ENCODE data around the gene AKR1E2. TPM values are rescaled to one million over a fixed set of nuclear protein-coding genes. Genes with fewer than 3 reads are reported as not detected.

Gene AKR1E2
- total RNA-seq, 1 donor from 2014 or later = 59.0 TPM

DNA sequence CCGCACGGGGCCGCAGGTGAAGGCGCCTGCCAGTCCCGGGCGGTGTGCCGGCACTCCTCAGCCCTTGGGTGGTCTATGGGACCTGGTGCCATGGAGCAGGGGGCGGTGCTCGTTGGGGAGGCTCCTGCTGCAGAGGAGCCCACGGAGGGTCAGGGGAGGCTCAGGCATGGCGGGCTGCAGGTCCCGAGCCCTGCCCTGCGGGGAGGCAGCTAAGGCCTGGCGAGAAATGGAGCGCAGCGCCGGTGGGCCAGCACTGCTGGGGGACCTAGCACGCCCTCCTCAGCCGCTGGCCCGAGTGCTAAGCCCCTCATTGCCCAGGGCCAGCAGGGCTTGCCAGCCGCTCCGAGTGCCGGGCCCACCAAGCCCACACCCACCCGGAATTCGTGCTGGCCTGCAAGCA lies 18.9 kb downstream of the AKR1E2 start:
- DNase-seq (ENCODE audit: low spot score) = no peak

DNA sequence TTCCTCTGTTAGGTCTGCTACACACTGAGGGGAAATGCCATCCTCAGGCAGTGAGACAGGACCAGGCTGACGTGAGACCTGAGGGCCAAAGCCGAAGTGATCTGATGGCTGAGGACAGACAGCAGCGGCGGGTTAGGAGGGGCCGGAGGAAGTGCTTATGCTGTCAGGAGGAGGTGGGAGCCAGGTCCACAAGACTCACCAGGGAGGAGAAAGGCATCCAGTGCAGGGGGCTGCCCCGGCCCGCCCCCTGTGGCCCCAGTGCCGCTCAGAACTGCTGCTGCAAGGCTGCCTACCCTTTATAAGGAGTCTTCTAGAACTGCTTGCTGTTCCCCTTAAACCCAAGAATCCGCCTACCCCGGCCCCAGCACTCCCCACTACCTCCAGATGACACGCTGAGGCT lies 19.8 kb downstream of the AKR1E2 start:
- DNase-seq (ENCODE audit: low spot score) = no peak

DNA sequence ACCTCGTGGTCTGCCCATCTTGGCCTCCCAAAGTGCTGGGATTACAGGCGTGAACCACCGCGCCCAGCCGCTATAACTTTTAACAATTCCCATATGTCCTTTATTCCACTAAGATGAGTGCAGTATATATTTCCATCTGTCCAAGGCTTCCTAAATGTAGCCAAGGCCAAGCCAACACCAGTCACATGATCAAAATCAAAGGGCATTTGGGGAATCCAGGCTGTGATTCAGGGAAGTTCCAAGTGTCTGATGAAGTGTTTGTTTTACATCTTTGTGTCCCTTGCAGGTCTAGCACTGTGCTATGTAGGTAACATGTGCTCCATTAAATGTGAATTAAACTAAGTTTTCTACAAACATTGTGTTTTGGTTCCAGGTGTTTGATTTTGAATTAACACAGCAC lies 20.8 kb downstream of the AKR1E2 start:
- no peak for DNase-seq (ENCODE audit: low spot score)

DNA sequence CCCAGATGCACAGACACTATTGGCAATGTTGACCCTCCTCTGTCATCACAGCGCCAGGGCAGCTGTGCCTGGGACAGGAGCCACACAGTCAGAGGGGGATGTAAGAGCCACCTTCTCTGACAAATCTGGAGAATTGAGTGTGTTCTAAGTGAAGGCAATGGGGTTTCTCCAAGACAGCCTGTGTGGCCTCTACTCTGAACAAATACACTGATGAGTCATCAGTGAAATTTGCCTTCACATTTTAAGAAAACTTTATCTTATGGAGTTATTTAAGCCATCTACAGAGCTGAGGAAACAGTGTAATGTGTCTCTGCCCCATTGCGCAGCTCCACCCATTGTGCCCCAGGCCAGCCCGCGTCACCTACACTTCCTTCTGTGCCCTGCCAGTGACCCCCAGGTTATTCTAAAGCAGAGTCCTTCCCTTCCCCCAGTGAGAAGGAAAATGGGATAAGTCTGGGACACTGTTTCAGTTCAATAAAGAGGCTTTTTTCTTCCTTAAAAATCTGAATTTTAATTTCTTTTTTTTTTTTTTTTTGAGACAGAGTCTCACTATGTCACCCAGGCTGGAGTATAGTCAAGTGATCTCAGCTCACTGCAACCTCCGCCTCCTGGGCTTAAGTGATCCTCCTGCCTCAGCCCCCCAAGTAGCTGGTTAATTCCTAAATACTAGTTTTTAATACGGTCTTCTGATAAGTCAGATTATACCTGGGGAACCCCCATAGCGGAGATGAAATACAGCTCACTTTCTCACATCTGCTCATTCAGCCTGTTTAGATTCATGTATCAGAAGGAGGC lies 21.8 kb downstream of the AKR1E2 start:
- peak; percentile 75 for DNase-seq (ENCODE audit: low spot score)

DNA sequence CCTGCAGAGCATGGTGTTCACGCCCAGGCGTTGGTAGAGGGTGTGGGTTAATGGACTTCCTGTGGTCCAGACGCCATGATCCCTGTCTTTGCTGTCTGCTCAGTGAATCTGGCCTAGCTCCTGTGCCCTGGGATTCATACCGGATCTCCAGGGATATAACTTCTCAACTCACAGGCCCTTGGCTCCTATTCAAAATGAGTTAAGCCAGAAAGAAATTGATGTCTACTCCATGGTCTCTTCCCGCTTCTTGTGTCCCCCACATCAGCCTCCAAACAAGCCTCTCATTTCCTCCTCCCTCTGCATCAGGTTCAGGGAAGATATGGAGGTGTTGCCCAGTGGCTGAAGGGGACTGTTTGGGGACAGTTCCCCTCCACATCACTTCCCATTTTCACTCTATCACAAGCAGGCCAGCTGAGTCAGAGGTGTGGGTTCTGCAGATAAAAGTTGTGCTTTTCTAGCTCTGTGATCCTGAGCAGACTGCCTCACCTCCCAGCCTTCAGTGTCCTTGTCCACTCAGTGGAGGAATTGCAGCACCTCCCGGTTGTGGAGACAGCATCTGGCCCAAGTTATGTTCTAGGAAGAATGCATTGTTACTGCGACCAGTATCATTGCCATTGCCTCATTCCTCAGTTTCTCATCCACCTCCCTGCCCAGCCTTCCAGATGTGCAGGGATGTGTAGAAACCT lies 22.5 kb downstream of the AKR1E2 start:
- DNase-seq (ENCODE audit: low spot score) = peak; percentile 49

DNA sequence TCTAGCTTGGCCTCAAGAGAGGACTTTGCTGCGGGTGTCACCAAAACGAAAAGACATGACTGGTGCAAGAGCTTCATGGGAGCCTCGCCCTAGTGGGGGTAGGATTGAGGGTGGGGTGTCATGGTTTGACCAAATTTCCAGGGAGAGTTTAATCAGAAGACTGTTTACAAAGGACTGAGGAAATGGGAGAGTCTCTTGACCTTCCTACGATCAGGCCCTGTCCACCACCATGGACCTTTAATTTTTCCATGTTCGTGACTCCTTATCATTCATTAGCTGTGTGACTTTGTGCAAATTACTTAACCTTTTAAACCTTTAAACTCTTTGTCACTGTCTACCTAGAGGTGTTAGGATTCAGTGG lies 23.0 kb downstream of the AKR1E2 start:
- DNase-seq (ENCODE audit: low spot score) = no peak

DNA sequence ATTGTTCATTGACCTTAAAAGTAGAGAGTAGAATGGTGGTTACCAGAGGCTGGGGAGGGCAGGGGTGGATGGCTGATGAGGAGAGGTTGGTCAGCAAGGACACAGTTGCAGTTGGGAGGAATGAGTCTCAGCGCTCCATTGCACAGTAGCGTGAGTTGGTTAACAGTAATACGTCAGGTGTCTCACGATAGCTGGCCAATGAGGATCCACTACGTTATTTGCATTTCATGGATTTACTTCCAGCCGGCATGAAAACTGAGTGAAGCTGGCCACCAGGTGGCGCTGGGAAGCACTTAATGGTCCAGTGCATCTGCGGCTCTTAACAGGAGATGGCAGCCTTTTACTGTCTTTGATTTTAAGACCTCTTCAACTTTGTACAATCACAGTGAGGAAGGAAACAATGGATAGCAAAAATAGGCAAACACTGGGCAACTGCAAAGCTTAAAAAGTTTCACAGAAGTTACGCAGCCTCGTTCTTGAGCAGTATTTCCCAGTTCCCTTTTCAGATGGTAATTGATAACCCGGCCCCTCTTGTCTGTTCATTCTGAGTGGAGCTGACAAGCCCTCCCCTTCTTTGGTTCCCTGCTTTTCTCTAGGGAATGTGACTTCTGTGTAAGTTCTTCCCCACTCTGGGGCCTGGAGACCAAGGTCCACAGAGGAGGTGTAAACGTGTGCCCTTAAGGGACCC lies 23.7 kb downstream of the AKR1E2 start:
- DNase-seq (ENCODE audit: low spot score) = peak; percentile 93

DNA sequence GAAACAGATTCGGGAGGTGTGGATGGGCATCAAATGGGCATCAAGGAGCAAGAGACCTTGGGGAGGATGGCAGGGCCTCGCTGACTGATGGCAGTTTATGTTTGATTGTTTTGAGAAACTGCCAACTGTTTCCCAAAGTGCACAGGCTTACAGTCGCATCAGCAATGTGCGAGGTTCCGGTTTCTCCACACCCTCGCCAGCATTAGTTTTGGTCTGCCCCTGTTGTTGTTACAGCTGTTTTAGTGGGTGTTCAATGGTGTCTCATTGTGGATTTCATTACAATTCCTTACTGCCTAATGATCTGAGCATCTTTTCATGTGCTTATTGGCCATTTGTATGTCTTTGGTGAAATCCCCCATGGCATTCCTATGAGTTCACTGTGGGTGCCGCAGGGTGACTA lies 24.4 kb downstream of the AKR1E2 start:
- DNase-seq (ENCODE audit: low spot score) = no peak

DNA sequence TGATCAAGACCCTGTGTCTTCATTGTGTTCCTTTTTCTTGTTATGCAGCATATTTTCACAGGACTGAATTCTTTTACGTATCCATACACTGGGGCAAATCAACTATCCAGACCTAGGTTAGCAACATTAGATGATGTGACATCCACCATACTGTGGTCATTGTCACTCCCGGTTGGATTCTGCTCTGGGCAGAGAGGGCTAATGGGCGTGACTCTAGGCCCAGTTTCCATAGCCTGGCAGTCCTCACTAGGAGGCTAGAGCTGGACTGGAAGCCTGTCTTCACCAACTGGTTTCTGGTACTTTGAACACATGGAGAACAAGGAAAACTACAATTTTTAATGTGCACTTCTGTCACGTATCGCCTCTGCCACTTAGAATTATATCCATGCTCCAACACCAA lies 25.2 kb downstream of the AKR1E2 start:
- no peak for DNase-seq (ENCODE audit: low spot score)

DNA sequence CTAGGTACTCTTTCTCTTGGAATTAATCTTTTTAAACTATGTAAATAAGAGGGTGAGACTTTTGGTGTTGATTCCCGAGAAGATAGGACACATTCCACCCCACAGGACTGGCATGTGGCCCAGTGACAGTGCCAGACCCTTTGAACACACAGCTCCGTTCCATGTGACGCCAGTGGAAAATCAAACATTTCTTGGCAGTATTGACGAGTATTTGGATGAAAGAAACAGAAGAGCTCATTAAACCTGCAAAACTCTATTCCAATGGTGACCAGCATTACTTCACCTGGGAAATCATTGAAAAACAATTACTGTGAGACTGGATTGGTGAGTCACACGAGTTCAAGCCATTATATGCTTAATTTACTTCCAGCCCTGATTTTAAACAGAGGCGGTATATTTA lies 25.8 kb downstream of the AKR1E2 start:
- DNase-seq (ENCODE audit: low spot score) = no peak

DNA sequence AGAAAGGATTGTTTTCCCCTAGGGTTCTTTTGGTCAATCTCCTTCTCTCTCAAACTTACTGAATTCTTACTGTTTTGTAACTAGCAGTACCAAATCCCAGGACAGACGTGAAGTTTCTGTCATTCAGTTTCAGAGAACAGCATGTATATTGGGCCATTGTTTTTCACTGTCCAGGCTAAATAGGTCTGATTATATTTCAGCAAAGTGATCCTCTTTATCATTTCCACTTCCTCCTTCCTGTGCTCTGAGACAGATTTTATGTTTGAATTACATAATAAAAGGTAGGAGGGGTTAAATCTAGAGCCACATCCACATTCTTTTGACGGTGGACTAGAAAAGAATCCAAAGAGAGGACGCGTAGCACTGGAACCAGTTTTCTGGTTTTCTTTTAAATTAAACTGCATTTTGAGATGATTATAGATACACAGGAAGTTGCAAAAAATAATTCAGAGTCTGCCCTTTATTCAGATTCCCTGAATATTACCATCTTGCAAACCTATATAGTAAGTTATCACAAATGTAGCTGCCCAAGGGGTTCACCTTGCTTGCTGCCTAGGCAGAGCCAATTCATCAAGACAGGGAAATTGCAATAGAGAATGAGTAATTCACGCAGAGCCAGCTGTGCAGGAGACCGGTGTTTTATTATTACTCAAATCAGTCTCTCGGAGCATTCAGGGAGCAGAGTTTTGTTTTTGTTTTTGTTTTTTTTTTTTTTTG lies 40.1 kb downstream of the AKR1E2 start:
- no peak for DNase-seq (ENCODE audit: low spot score)

DNA sequence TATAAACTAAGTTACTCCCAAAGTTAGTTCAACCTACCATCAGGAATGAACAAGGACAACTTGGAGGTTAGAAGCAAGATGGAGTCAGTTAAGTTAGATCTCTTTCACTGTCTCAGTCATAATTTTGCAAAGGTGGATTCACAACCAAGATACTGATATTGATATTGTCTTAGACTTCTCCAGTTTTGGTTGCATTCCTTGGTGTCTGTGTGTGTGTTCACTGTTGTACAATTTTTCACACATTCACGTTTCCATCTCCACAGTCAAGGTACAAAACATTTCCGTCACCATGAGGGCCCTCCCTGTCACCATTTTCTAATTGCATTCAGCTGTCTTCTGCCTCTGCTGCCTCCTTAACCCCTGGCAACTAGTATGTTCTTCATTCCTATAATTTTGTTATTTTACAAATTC lies 41.1 kb downstream of the AKR1E2 start:
- no peak for DNase-seq (ENCODE audit: low spot score)

DNA sequence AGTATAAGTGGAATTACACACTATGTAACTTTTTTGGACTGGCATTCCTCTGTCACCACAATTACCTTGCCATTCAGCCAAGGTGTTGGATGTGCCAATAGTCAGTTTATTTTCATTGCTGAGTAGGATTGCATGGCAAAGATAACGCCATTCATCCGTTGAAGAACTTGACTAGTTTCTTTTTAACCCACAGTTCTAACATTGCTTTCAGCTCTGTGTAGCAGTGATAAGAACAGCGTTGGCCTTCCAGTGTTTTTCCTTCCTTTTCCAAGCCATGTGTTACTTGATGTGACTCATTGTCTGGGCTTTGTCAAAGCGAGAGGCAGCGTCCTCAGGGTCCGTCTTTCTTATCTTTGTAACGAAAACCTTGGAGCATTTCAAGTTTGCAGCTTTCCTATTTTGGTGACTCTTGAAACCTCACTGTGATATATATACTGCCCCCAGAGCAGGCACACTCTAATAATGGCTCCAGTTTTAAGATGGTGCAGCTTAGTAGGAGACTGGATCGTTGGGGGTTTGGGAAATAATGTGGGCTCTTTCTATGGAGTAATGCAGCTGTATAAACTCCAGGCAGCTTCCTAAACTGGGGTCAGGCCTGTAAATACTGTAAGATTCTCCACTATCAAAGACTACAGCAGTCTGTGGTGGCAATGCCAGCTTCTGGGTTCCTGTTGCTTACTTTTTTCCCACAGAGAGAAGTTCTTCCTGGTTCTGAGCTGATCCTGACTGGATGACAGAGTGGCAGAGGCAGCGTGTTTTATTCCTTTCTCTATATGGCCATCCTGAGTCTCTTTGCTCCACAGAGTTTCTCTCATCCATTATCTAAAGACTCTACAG lies 41.7 kb downstream of the AKR1E2 start:
- DNase-seq (ENCODE audit: low spot score) = peak; percentile 50

DNA sequence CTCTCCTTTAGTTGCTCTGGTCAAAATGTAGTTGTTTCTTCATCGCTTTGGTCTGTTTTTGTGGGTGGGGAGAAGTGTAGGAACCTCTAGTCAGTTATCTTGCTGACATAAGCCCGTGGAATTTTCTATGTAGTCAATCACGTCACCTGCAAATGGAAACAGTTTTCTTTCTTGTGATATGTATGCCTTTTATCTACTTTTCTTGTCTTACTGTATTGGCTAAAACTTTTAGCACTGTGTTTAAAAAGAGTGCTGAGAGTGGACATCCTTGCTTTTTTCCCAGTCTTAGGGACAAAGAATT lies 42.3 kb downstream of the AKR1E2 start:
- no peak for DNase-seq (ENCODE audit: low spot score)

DNA sequence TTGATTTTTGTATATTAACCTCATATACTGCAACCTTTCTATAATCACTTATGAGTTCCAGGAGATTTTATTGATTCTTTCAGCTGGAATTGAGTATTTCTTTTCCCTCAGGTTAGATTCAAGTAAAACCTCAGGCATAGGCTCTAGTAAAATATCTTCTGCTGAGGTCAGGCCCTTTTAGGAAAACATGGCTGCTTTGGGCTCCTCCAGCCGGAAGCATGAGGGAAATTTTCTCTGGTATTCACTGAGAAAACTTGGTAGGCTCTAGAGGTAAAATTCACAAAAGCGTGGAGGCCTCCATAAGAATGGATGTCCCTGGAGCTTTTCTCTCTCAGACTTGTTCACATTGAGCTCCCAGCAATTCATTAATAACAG lies 56.7 kb downstream of the AKR1E2 start:
- DNase-seq (ENCODE audit: low spot score) = no peak

DNA sequence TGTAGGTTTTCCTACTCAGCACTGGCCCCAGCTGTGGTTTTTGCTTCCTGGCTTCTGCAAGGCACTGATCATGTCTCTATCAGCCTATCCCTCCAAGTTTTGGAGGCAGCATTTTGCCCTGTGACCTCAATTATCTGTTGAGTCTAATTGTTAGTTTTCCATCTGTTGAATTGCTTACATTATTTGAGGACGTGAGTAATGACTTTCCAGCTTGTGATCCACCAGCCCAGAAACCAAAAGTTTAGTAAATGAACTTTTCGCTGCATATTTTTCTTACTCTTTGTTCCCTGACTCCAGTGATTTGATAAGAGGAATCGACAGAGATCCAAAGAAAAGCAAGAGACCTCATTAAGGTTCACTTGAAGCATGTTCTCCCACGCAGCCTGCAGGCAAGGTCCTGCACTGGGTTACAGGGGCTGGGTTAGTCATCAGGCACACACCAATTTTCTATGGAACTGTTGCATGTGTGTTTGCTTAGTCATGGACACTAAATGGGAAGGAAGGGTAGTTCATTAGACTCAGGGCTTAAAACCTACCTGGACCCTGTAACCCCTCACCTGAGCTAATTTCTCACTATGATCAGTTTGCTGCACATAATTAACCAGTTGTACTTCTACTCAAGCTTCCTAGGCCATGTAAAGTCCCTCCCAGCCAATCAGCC lies 57.2 kb downstream of the AKR1E2 start:
- no peak for DNase-seq (ENCODE audit: low spot score)

DNA sequence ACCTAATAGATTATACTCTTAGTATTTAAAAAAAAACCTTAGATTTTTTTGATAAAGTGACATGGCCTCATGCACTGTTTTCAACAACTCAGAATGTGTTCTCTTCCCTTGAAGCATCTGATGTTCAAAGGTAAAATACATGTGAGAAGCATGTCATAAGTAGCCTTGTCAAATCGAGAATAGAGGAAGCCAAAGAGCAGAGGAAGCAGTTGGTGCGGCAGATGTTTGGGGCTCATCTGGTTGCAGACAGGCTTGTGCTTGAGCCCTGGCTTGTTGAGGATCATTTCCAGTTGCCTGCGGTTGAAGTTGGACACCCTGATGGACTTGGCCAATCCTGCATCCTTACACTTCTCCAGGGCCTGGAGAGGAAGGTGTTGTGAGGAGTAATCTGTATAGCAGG lies 59.2 kb downstream of the AKR1E2 start:
- no peak for DNase-seq (ENCODE audit: low spot score)

DNA sequence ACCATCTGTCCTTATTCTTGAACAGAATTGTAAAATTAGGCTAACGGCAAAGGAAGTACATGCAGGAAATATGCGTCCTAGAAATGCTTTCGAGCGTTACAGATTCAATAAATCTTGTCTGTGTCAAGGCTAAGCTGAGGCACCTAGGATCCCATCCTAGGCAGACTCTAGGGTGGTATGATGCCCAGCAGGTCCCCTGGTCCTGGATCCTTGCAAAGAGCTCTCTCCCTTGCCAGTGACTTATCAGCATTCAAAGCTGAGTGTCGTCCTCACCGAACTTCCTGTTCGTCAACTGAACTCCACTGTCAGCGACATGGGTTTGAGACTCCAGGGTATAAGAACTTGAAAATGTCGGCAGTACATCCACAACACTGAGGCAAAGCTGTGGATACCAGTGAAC lies 61.5 kb downstream of the AKR1E2 start:
- no peak for DNase-seq (ENCODE audit: low spot score)

DNA sequence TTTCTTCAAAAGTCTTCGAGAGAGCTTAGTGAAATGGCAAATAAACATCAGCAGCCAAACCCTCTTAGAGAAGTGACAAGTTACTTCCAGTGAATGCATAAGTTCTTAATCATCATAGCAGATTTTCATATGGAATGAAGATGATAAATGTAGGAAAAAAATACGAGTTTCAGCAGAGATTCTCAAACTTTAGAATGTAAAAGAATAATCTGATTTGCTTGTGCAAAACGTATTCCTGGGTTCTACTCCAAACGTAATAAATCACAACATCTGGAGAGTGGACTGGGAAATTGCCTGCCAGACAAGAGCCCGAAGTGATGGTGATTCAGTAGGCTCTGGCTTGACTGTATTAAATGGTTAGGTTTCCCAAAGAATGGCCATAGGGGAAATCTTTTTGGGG lies 62.2 kb downstream of the AKR1E2 start:
- peak; percentile 24 for DNase-seq (ENCODE audit: low spot score)

DNA sequence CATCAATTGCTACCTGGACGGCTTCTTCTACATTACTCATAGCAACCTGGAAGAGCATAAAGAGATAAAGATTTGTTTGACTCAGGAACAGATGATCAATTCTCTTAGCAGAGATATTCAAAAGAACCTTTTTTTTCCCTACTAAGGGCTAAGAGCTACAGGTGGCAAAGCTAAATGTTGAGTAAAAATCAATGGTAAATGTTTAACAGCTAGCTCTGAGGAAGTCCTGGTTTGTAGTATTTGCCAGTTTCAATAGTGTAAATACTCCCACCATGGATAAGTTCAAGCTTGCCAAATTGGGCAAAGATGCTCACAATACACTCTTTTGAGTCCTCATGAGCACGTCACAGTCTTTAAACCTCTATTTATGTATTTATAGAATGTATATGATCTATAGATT lies 64.0 kb downstream of the AKR1E2 start:
- no peak for DNase-seq (ENCODE audit: low spot score)

DNA sequence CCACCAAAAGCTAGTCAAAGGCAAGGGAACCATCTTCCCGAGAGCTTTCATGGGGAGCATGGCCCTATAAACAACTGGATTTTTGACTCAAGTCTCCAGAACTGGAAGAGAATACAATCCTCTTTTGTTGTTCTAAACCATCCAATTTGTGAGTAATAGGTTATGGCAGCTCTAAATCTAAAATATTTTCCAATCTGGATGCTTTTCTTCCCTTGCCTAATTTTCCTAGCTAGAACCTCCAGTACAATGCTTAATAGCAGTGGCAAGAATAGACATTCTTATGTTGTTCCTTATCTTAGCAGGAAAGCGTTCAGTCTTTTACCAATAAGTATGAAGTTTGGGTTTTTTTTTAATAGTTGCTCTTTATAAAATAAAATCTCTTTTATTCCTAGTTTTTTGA lies 66.7 kb downstream of the AKR1E2 start:
- no peak for DNase-seq (ENCODE audit: low spot score)

Data from umbilical cord (tissue), 2 donors.